Pancreas (tissue), 10 donors: ENCODE data around the gene EZH2. TPM values are rescaled to one million over a fixed set of nuclear protein-coding genes. Genes with fewer than 3 reads are reported as not detected.

Source experiments
- ATAC-seq, 4 donors: fragments of 200-7000 bp; cut with Tn5 transposase; one replicate each; pipeline versions ENCODE4 v1.8.0 to v1.9.1; 2020; ENCODE audit warnings: mild to moderate bottlenecking in 4 of 4, moderate library complexity in 4 of 4
- DNase-seq, 6 donors: peaks; one replicate each; pipeline ENCODE4 v3.0.0-alpha.2; 2020
- FAIRE-seq: peaks from 2 replicates; lab custom pipeline; 2012; peaks lifted over from hg19 to GRCh38; lab: Jason Lieb, UNC
- H3K27ac ChIP-seq, 4 donors: fragments of 200-600 bp; sonication (generic); 1 replicate in 3 of 4; 2 replicates in 1 of 4; pipeline versions ENCODE4 v1.5.0 to v1.8.0; 2020
- H3K27me3 ChIP-seq, 4 donors: fragments of 200-600 bp; one replicate each; pipeline ENCODE4 v1.8.0; 2021
- H3K36me3 ChIP-seq, 3 donors: fragments of 200-600 bp; sonication (generic) in 1 of 3; one replicate each; pipeline versions ENCODE4 v1.5.0 to v1.8.0; 2020 to 2021
- H3K4me1 ChIP-seq, 3 donors: fragments of 200-600 bp; one replicate each; pipeline ENCODE4 v1.8.0; 2021
- H3K4me3 ChIP-seq, 4 donors: fragments of 200-600 bp; sonication (generic) in 2 of 4; one replicate each; pipeline versions ENCODE4 v1.5.0 to v1.8.0; 2020 to 2021
- H3K9me3 ChIP-seq, 4 donors: fragments of 200-600 bp; one replicate each; pipeline ENCODE4 v1.8.0; 2021
- WGBS, 2 donors: extraction: QIAGEN DNeasy Blood & Tissue Kit; methylation state at CpG; one replicate each; pipeline ENCODE4 v1.1.7; 2013; 5-methylcytosine and 5-hydroxymethylcytosine counted together
- intact Hi-C, 3 donors: fragments of 100-400 bp; cut with DNase I; formaldehyde crosslinking; loops; one replicate each; pipeline versions ENCODE4 v1.11.1 to v1.14.2; 2022
- polyA plus RNA-seq, 2 donors: library from polyadenylated mRNA; stranded (reverse); fragments of 200-250 nt; gene quantifications; one replicate each; pipeline ENCODE4 v1.2.3, GENCODE V29; 2013
- total RNA-seq, 6 donors: library from RNA; stranded (reverse); fragmentation: NEBNext Ultra II Directional in 4 of 6; extraction: Animal tissue kit (Norgen Biotek cat#: 25700) in 4 of 6; gene quantifications; one replicate each; pipeline versions ENCODE4 v1.2.1 to v1.2.4, GENCODE V29; 2021 to 2023
- TF ChIP-seq, protein P1 (sequence below), 4 donors: fragments of 200-600 bp; sonication (generic) in 3 of 4; IDR thresholded peaks; one replicate each; pipeline versions ENCODE4 v1.5.0 to v1.8.0; 2021; ENCODE audit warnings: antibody characterized with exemption in 4 of 4
- donor health status: healthy with polysubstance abuse.
- donor health status: DM: no; HTN: no; CAD: no; lungs with moderate emphysema.
- donor health status: DM: no; HTN: no; CAD: no.
- donor health status: control.
- donor health status: control.
- donor health status: Bipolar disorder and iron deficiency.
- donor health status: DM: yes; HTN: yes; CAD: no.
- donor health status: DM: no; HTN: no; CAD: no.
- donor health status: DM: no; HTN: no; CAD: no.
- donor health status: DM: yes; HTN: yes; CAD: no.

Gene EZH2
- total and polyA plus RNA-seq, 8 donors: 2.4 to 4.3 (median 3.2) TPM

DNA sequence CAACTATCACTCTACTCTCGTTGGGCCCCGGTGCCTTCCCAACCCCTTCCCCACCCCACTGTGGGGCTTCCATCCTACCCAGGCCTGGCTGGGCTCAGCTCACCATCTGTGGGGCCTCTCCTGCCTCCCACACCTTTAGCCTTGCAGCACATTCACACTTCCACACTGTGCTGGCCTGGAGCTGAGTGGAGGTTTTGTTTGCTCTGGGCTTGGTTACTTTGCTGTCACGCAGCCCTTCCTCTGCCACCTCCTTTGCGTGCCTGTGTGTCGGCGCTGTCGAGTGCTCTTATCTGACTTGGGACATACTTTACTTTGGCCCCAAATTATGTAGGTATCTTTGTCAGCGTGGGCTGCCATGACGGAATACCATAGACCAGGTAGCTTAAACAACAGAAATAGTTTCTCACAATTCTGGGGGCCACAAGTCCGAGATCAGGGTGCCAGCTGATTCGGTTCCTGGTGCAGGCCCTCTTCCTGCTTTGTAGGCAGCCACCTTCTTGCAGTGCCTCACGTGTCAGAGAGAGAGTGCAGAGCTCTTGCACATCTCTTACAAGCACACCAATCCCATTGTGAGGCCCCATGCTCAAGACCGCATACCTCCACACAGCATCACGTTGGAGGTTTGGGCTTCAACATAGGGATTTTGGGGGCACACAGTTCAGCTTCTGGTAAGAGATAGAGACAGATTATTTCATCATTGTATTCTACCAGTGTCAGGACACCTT lies 96.4 kb downstream of the EZH2 start:
- Histone ChIP-seq H3K9me3 (no peaks in the 10 kb centered on the region), H3K27me3 (no peaks in the 10 kb centered on the region), H3K4me1 (no peaks in the 10 kb centered on the region), H3K27ac (no peak overlapping the region), H3K36me3 (peaks cover 0 to 69% (median 26%) of the 10 kb centered on the region in 3 donors), H3K4me3 (no peak overlapping the region)
- ATAC-seq (no peak), FAIRE-seq (no peak), DNase-seq (no peak)
- intact Hi-C loops: no loop called here
- 88 to 95% methylated on average over 14 of the region's 14 CpGs for WGBS, 2 donors
- TF ChIP-seq, protein P1, sequence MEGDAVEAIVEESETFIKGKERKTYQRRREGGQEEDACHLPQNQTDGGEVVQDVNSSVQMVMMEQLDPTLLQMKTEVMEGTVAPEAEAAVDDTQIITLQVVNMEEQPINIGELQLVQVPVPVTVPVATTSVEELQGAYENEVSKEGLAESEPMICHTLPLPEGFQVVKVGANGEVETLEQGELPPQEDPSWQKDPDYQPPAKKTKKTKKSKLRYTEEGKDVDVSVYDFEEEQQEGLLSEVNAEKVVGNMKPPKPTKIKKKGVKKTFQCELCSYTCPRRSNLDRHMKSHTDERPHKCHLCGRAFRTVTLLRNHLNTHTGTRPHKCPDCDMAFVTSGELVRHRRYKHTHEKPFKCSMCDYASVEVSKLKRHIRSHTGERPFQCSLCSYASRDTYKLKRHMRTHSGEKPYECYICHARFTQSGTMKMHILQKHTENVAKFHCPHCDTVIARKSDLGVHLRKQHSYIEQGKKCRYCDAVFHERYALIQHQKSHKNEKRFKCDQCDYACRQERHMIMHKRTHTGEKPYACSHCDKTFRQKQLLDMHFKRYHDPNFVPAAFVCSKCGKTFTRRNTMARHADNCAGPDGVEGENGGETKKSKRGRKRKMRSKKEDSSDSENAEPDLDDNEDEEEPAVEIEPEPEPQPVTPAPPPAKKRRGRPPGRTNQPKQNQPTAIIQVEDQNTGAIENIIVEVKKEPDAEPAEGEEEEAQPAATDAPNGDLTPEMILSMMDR (IDR thresholded peaks at IDR 0.05): no peak

DNA sequence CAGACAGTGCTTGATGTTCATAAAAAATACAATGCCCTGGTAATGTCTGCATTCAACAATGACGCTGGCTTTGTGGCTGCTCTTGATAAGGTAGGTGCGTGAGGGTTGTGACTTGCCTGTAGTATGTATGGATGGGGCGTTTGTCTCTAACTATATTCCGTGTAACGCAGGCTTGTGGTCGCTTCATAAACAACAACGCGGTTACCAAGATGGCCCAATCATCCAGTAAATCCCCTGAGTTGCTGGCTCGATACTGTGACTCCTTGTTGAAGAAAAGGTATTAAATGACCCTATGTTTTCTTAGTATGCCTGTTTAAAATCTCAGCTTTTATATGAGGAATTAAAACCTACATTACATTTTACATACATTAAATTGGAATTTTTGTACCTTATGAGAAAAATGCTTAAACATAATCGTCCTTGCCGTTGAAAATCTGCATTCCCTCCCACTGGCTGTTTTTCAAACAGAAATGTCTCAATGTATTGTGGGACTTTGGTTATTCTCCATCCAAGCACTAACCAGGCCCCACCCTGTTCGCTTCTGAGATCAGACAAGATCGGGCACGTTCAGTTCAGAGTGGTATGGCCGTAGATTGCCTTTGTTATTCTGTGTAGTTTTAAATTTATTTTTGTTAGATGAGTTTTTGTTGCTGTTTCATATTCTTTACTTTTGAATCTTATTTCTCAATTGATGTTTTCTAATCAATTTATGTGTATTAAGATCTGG lies 100.1 kb downstream of the EZH2 start:
- ATAC-seq (no peak), FAIRE-seq (no peak), DNase-seq (no peak)
- TF ChIP-seq, protein P1 (IDR thresholded peaks at IDR 0.05): no peak
- H3K9me3 ChIP-seq: no peaks in the 10 kb centered on the region
- peaks cover 0 to 33% (median 26%) of the 10 kb centered on the region in 3 donors for H3K36me3 ChIP-seq
- no peak overlapping the region for H3K4me3 ChIP-seq
- intact Hi-C loops: no loop called here
- H3K4me1 ChIP-seq: no peaks in the 10 kb centered on the region
- WGBS, 2 donors: 91 to 93% methylated on average over 15 of the region's 15 CpGs
- no peaks in the 10 kb centered on the region for H3K27me3 ChIP-seq
- H3K27ac ChIP-seq: no peak overlapping the region

DNA sequence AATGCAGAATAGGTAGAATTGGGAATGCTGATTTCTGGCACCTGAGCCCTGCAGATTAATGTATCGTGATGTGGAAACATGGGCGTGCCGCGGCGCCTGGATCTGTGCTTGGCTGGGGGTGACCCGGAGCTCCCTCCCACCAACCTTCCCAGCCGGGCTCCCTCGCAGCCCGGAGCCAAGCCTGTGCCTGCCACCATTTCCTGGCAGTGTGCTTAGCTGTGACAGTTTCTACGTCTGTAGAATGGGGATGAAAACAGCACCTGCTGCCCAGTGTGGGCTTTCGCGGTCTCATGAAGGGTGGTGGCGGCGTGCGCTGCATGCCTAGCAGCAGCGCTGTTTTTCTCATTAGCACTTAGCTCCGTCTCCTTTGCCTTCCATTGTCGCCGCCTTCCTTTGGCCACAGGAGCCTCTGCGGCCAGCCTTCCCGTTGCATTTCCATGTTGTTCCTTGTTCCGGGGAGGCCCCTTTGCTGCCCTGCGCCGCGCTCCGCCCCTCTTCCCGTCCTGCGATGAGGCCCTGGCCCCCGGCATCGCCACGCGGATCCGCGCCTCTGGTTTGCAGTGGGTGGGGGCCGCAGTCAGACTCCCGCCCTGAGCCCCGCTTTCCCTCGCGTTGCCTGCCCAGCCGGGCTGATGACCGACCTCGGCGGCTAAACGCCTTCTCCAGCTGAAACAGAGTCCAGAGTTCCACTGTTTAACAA lies 101.2 kb downstream of the EZH2 start:
- Histone ChIP-seq H3K27ac (no peak overlapping the region), H3K4me1 (no peaks in the 10 kb centered on the region), H3K36me3 (peaks cover 0 to 22% (median 16%) of the 10 kb centered on the region in 3 donors), H3K4me3 (no peak overlapping the region), H3K27me3 (no peaks in the 10 kb centered on the region), H3K9me3 (no peaks in the 10 kb centered on the region)
- 89 to 90% methylated on average over 44 of the region's 44 CpGs for WGBS, 2 donors
- ATAC-seq (no peak), DNase-seq (no peak), FAIRE-seq (no peak)
- TF ChIP-seq, protein P1 (IDR thresholded peaks at IDR 0.05): no peak
- intact Hi-C loops: no loop called here

DNA sequence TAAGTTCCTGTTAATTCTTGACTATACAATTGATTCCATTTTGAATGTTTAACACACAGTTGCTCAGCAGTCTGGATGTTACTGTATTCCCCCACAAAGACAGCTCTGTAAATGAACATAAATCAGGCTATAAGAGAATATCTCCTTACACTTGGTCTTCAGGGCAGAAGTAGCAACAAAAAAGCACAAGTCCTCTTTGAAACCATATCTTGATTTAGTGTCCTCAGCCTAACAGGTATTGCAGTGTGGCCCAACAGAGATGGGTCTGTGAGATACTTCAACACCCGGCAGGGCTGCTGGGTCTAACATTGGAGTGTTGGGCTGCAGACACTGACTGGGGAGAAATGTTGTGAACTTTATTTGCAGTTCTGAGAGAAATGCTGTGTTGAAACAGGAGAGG lies 109.6 kb downstream of the EZH2 start:
- H3K27me3 ChIP-seq: no peaks in the 10 kb centered on the region
- H3K36me3 ChIP-seq: peaks cover 0 to 33% (median 0%) of the 10 kb centered on the region in 3 donors
- no peak for FAIRE-seq
- ATAC-seq: no peak
- no peaks in the 10 kb centered on the region for H3K4me1 ChIP-seq
- intact Hi-C loops: no loop called here
- TF ChIP-seq, protein P1 (IDR thresholded peaks at IDR 0.05): no peak
- H3K9me3 ChIP-seq: no peaks in the 10 kb centered on the region
- WGBS, 2 donors: 93 to 100% methylated on average over 1 of the region's 1 CpG
- DNase-seq: no peak
- H3K27ac ChIP-seq: no peak overlapping the region
- no peak overlapping the region for H3K4me3 ChIP-seq
